Measurements from ENCODE around the gene ZNF248.

ZNF248 gene

GRCh38 chr10:37777056-37777455 is 80.4 kb downstream of the ZNF248 start:
- TF ChIP-seq CTCF (conservative IDR thresholded peaks at IDR 0.05; ENCODE audit: control insufficient read depth, insufficient read depth, low read depth, low read length): no peak
- no peak for DNase-seq (ENCODE audit: low read depth)
- no peak overlapping the region for H3K4me3 ChIP-seq (ENCODE audit: control insufficient read depth, low read depth, low read length)

- no peak for TF ChIP-seq CTCF (conservative IDR thresholded peaks at IDR 0.05; ENCODE audit: control insufficient read depth, insufficient read depth, low read depth, low read length)
- DNase-seq (ENCODE audit: low read depth): no peak
- no peak overlapping the region for H3K4me3 ChIP-seq (ENCODE audit: control insufficient read depth, low read depth, low read length)
Observed at GRCh38 chr10:37775612-37776011, 81.8 kb downstream of the ZNF248 start.

GRCh38 chr10:37774351-37774750 is 83.1 kb downstream of the ZNF248 start:
- TF ChIP-seq CTCF (conservative IDR thresholded peaks at IDR 0.05; ENCODE audit: control insufficient read depth, insufficient read depth, low read depth, low read length): no peak
- no peak overlapping the region for H3K4me3 ChIP-seq (ENCODE audit: control insufficient read depth, low read depth, low read length)
- no peak for DNase-seq (ENCODE audit: low read depth)

- no peak overlapping the region for H3K4me3 ChIP-seq (ENCODE audit: control insufficient read depth, low read depth, low read length)
- no peak for DNase-seq (ENCODE audit: low read depth)
- no peak for TF ChIP-seq CTCF (conservative IDR thresholded peaks at IDR 0.05; ENCODE audit: control insufficient read depth, insufficient read depth, low read depth, low read length)
Observed at GRCh38 chr10:37765216-37765615, 92.2 kb downstream of the ZNF248 start.

GRCh38 chr10:37763132-37763531 is 94.3 kb downstream of the ZNF248 start:
- TF ChIP-seq CTCF (conservative IDR thresholded peaks at IDR 0.05; ENCODE audit: control insufficient read depth, insufficient read depth, low read depth, low read length): no peak
- DNase-seq (ENCODE audit: low read depth): no peak
- no peak overlapping the region for H3K4me3 ChIP-seq (ENCODE audit: control insufficient read depth, low read depth, low read length)

GRCh38 chr10:37762287-37762686 is 95.1 kb downstream of the ZNF248 start:
- H3K4me3 ChIP-seq (ENCODE audit: control insufficient read depth, low read depth, low read length): no peak overlapping the region
- DNase-seq (ENCODE audit: low read depth): no peak
- TF ChIP-seq CTCF (conservative IDR thresholded peaks at IDR 0.05; ENCODE audit: control insufficient read depth, insufficient read depth, low read depth, low read length): no peak

- no peak for DNase-seq (ENCODE audit: low read depth)
- TF ChIP-seq CTCF (conservative IDR thresholded peaks at IDR 0.05; ENCODE audit: control insufficient read depth, insufficient read depth, low read depth, low read length): no peak
- no peak overlapping the region for H3K4me3 ChIP-seq (ENCODE audit: control insufficient read depth, low read depth, low read length)
Observed at GRCh38 chr10:37760817-37761216, 96.6 kb downstream of the ZNF248 start.

All from fibroblast of mammary gland (primary cell).